Bronchial epithelial cell (primary cell): ENCODE data around the gene NCLN. TPM values are rescaled to one million over a fixed set of nuclear protein-coding genes. Genes with fewer than 3 reads are reported as not detected.
"Not testable (repeated sequence)": the region's sequence is repeated elsewhere in the genome, so short reads cannot be mapped to it uniquely, and the experiment has no call there.

Experiments used
- DNase-seq: peaks from one replicate; pipeline ENCODE4 v3.0.0-alpha.2; 2010; ENCODE audit warnings: low read depth
- FAIRE-seq: peaks from 2 replicates; lab custom pipeline; 2011; peaks lifted over from hg19 to GRCh38; lab: Jason Lieb, UNC
- H3K27me3 ChIP-seq: 2 replicates; pipeline ENCODE4 v1.5.1; 2011; ENCODE audit warnings: low read length; ENCODE audit not compliant: control insufficient read depth, insufficient read depth
- H3K36me3 ChIP-seq: 2 replicates; pipeline ENCODE4 v1.5.1; 2011; ENCODE audit warnings: low read length; ENCODE audit not compliant: control insufficient read depth, insufficient read depth
- H3K4me3 ChIP-seq: 2 replicates; pipeline ENCODE4 v1.5.1; 2011; ENCODE audit warnings: mild to moderate bottlenecking, low read depth, low read length, control low read depth
- total RNA-seq: library from RNA; depleted of rRNA; stranded (reverse); fragments of >200 nt; gene quantifications from 2 replicates; pipeline ENCODE4 v1.2.1, GENCODE V29; 2014
- TF ChIP-seq, protein P1 (sequence below): IDR thresholded peaks from 2 replicates; pipeline ENCODE4 v1.5.1; 2011; ENCODE audit warnings: mild to moderate bottlenecking, moderate library complexity, low read length, control low read depth, inconsistent platforms; ENCODE audit not compliant: insufficient read depth, severe bottlenecking

The NCLN gene
- total RNA-seq, 1 donor from 2014 or later: 41.6 TPM

DNA sequence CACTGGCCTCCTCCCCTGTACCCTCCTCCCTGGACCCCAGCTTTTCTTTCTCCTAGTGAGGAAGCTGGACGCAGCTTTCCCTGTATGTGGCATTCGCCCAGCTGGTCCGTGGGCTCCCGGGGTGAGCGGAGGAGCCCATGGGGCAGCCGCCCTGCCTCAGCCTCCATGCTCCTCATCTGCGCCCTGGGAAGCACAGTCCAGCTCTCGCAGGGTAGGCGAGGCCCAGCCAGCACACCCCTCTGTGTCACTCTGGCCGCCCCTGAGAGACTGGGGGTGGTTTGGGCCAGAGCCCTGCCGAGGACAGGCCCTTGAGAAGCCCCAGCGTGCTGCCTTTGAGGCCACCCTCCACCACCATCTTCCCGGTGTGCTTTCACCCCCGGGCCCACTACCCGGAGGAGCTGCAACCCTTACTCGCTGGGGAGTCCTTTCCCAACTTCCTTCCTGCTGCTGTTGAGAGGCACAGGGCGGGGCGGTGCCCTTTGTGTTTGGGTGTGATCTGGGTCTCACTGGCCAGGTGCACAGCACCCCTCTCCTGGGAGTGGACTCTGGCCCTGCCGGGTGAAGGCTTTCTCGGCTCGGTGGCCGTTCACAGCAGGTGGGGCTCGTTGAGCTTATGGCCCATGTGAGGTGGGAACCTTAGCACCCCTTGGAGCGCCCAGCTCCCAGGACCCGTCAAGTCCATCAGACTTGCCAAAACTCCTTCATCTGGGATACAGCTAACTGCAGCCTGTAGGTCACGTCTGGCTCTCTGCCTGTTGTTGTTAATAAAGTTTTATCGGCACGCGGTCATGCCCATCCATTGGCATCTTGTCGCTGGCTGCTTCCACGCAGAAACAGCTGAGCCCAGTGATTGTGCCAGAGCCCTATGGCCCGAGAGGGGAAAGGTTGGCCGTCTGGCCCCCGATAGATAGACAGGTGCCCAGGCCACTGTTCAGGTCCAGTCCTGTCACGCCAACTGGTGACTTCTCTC is 3.2 kb downstream of the NCLN start:
- TF ChIP-seq, protein P1, sequence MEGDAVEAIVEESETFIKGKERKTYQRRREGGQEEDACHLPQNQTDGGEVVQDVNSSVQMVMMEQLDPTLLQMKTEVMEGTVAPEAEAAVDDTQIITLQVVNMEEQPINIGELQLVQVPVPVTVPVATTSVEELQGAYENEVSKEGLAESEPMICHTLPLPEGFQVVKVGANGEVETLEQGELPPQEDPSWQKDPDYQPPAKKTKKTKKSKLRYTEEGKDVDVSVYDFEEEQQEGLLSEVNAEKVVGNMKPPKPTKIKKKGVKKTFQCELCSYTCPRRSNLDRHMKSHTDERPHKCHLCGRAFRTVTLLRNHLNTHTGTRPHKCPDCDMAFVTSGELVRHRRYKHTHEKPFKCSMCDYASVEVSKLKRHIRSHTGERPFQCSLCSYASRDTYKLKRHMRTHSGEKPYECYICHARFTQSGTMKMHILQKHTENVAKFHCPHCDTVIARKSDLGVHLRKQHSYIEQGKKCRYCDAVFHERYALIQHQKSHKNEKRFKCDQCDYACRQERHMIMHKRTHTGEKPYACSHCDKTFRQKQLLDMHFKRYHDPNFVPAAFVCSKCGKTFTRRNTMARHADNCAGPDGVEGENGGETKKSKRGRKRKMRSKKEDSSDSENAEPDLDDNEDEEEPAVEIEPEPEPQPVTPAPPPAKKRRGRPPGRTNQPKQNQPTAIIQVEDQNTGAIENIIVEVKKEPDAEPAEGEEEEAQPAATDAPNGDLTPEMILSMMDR: no peak
- Histone ChIP-seq H3K36me3 (peaks cover 7% of the 10 kb centered on the region), H3K4me3 (no peak overlapping the region), H3K27me3 (no peaks in the 10 kb centered on the region)
- DNase-seq (no peak), FAIRE-seq (no peak)

DNA sequence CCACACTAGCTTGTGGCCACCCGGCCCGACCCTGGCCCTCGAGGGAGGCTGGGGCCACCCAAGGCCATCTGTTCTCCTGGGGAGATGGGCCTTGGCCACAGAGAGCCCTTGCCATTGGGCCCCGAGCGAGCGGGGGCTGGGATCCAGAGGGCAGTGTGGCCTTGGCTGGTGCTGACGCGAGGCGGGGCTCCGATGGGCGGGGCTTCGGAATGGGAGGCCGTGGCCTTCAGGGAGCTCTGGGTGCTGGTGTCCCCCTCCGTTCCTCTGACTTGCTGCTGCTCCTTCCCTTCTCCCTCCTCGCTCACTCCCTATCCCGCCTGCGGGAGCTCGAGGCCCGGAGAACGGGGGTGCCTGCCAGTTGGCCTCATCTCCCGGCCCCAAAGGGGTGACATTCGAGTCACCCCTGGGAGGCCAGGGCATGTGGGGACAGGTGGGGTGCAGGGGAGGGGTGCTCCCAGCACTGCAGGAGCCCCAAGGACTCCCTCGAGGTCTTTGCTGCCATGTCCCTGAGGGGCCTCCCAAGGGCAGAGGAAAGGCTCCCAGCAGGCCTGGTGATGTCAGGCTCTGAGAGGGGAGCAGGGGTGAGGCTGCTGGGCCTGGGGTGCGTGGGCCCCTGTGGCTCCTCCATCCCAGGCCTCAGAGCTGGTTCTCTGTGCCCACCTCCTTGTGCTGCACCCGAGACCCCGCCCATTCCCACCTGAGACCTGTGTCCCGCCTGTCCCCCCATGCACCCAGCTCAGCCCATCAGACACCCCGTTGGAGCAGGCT is 4.2 kb downstream of the NCLN start:
- DNase-seq (no peak), FAIRE-seq (no peak)
- H3K27me3 ChIP-seq: no peaks in the 10 kb centered on the region
- no peak overlapping the region for H3K4me3 ChIP-seq
- H3K36me3 ChIP-seq: peaks cover 8% of the 10 kb centered on the region
- TF ChIP-seq, protein P1: no peak

DNA sequence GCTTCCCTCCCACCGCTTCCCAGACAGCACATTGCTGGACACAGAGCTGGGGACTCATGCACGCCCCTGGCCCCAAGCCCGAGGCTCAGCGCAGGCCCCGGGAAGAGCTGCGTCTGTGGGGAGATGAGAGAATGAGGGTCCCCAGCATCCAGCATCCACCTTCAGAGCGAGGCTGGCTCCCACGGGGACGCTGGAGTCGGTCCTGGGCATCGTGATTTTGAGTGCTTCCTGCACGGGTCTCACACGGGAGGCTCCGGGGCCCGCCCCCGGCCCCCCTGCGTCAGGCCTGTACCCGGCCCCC is 4.7 kb downstream of the NCLN start:
- TF ChIP-seq, protein P1: no peak
- FAIRE-seq (no peak), DNase-seq (no peak)
- H3K36me3 ChIP-seq: peaks cover 8% of the 10 kb centered on the region
- no peak overlapping the region for H3K4me3 ChIP-seq
- no peaks in the 10 kb centered on the region for H3K27me3 ChIP-seq

DNA sequence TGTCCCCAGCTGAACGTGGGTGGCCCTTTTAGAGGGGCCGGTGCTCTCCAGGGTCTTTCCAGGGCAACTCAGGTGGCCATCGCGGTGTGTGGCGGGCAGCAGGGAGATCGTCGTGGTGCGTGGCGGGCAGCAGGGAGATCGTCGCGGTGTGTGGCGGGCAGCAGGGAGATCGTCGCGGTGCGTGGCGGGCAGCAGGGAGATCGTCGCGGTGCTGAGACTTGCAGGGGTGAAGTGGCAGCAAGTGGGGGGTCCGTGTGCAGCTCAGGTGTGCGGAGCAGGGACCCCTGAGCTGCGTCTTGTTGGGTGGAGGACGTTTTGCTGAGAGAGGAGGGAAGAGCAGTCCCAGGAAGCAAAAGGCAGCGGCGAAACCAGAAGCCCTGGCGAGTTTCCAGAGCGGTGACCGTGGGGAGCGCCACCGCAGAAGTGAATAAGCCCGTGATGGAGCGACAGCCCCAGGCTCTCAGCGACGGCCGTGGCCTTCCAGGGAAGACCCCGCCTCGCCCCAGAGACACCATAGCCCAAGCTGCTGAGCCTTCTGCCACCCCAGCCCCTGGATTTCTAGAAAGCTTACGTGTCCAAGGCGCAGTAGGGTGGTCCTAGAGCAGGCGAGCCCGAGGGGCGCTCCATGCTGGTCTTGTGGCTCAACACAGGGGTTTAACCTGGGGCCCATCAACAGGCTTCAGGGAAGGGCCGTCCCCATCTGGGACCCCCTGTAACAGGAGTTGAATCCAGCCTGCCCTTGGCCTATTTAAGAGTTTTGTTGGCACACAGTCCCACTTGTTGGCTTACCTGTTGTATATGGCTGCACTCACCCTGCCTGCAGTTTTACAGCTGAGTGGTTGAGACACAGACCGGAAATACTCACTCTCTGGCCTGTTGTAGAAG is 5.4 kb downstream of the NCLN start:
- no peak for FAIRE-seq
- H3K27me3 ChIP-seq: no peaks in the 10 kb centered on the region
- H3K4me3 ChIP-seq: no peak overlapping the region
- peaks cover 10% of the 10 kb centered on the region for H3K36me3 ChIP-seq
- DNase-seq: no peak
- TF ChIP-seq, protein P1: no peak

DNA sequence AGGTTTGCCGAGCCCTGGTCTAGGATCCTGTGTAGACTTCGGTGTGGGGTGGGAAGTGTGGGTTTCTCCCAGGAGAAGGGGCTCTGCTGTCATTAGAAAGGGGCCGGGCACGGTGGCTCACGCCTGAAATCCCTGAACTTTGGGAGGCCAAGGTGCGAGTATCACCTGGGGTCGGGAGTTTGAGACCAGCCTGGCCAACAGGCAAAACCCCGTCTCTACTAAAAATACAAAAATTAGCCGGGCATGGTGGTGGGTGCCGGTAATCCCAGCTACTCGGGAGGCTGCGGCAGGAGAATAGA is 6.0 kb downstream of the NCLN start:
- not testable (repeated sequence) for H3K4me3 ChIP-seq, H3K27me3 ChIP-seq, FAIRE-seq, DNase-seq
- peaks cover 15% of the 10 kb centered on the region for H3K36me3 ChIP-seq
